Lower lobe of right lung (tissue), 2 donors: Measurements from ENCODE around the gene MRAP. TPM values are rescaled to one million over a fixed set of nuclear protein-coding genes. Genes with fewer than 3 reads are reported as not detected.

Source experiments
- ATAC-seq, 2 donors: fragments of 200-7000 bp; cut with Tn5 transposase; one replicate each; pipeline ENCODE4 v1.9.1; 2020 to 2022; ENCODE audit warnings: mild to moderate bottlenecking in 2 of 2, moderate library complexity in 2 of 2
- DNase-seq: peaks from one replicate; pipeline ENCODE4 v3.0.0-alpha.2; 2020
- H3K27ac ChIP-seq: fragments of 200-600 bp; one replicate; pipeline ENCODE4 v1.8.0; 2022
- H3K27me3 ChIP-seq: fragments of 200-600 bp; one replicate; pipeline ENCODE4 v1.8.0; 2022; ENCODE audit warnings: low read depth
- H3K36me3 ChIP-seq: fragments of 200-600 bp; one replicate; pipeline ENCODE4 v1.8.0; 2022; ENCODE audit warnings: mild to moderate bottlenecking
- H3K4me1 ChIP-seq: fragments of 200-600 bp; one replicate; pipeline ENCODE4 v1.8.0; 2022
- H3K4me3 ChIP-seq: fragments of 200-600 bp; one replicate; pipeline ENCODE4 v1.8.0; 2022; ENCODE audit warnings: mild to moderate bottlenecking
- H3K9me3 ChIP-seq: fragments of 200-600 bp; one replicate; pipeline ENCODE4 v1.8.0; 2022
- CTCF ChIP-seq: fragments of 200-600 bp; IDR thresholded peaks from one replicate; pipeline ENCODE4 v1.8.0; 2022; ENCODE audit warnings: antibody characterized with exemption, mild to moderate bottlenecking
- intact Hi-C: fragments of 100-400 bp; cut with DNase I; formaldehyde crosslinking; loops from one replicate; pipeline ENCODE4 v1.11.0; 2022
- long read RNA-seq: library from polyadenylated mRNA; unstranded; transcript quantifications from one replicate; pipeline ENCODE4 v2.0.0, GENCODE V29; 2021
- total RNA-seq: library from RNA; stranded (reverse); fragmentation: NEBNext Ultra II Directional; extraction: Animal tissue kit (Norgen Biotek cat#: 25700); gene quantifications from one replicate; pipeline ENCODE4 v1.2.1, GENCODE V29; 2021
- donor health status: DM: no; HTN: yes; CAD: no; lungs with severe emphysema.

MRAP gene
- total RNA-seq = not detected
- long read RNA-seq, partial matches to known transcripts = 0 of 3 reads
- long read RNA-seq, other reads (novel, unspliced or antisense) = 2 of 3 reads

DNA sequence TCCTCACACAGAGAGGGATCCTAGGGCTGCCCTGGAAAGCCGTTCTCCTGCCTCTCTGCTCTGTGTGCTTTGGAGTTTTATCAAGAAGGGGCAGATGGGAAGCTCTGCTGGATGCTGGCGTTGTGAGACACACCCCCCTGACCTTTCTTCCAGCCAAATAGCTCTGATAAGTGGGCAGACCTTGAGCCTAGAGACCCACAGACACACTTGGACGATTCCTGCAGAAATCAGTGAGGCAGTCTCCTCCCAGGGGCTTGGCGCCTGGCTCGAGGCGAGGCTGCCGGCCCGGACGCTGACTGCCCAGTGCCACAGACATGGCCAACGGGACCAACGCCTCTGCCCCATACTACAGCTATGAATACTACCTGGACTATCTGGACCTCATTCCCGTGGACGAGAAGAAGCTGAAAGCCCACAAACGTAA is at the start of gene MRAP:
Gene MRAP, plus strand, starts transcription at position 198 of the 424 bp plus-strand sequence. Its CDS starts 117 bp downstream, at position 315.
- Histone ChIP-seq H3K4me1 (no peaks in the 10 kb centered on the region), H3K36me3 (no peaks in the 10 kb centered on the region), H3K9me3 (no peaks in the 10 kb centered on the region), H3K27ac (peak within 1 kb of the TSS; percentile 24), H3K27me3 (no peaks in the 10 kb centered on the region), H3K4me3 (no peak within 1 kb of the TSS)
- intact Hi-C loops = no loop called here
- ATAC-seq (no peak), DNase-seq (no peak)
- no peak for TF ChIP-seq CTCF

- Histone ChIP-seq H3K4me3 (no peak overlapping the region), H3K9me3 (no peaks in the 10 kb centered on the region), H3K27me3 (no peaks in the 10 kb centered on the region), H3K4me1 (no peaks in the 10 kb centered on the region), H3K27ac (no peak overlapping the region), H3K36me3 (no peaks in the 10 kb centered on the region)
- intact Hi-C loops = loop anchor here (10.0 kb wide), 1 partner anchor 385 kb away; no protein-coding TSS in a partner anchor
- no peak for DNase-seq
- no peak for TF ChIP-seq CTCF
- no peak for ATAC-seq
These were observed 49.0 kb upstream of the MRAP start for GRCh38 chr21:32249511-32250280.

DNA sequence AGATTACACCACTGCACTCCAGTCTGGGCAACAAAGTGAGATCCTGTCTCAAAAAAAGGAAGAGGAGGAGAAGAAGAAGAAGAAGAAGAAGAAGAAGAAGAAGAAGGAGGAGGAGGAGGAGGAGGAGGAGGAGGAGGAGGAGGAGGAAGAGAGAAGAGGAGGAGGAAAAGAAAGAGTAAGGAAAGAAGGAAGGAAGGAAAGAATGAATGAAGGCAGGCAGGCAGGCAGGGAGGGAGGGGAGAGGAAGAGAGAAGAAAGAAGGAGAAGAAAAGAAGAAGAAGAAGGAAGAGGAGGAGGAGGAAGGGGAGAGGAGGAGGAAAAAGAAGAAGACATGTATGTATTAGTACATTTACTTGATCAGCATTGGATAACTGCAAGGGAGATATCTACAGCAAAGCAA is 46.5 kb upstream of the MRAP start:
- TF ChIP-seq CTCF = no peak
- ATAC-seq = no peak
- intact Hi-C loops = loop anchor here (10.0 kb wide), 1 partner anchor 387 kb away; no protein-coding TSS in a partner anchor

DNA sequence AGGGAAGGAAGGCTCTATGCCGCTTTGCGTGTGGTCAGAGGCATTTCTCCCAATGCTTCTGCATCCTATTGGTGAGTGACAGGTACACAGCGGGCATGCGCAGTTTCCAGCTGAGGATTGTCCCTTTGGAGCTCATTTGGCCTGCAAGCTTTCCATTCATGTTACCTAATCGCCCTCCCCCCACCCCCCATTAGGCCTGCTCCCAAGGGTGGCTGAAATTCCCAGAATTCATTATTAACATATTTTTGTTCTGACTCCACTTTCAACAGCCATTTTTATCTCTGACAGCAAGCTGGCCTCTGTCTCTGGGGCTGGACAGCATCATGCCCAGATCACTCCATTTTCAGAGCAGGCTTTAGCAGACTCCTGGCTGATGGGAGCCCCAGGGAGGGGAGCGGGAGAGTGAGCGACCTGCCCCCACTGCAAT is 45.4 kb upstream of the MRAP start:
- DNase-seq (no peak), ATAC-seq (peak; percentile 15 to 37)
- H3K27ac ChIP-seq = no peak overlapping the region

More for the DNA sequence above, 46.5 kb upstream of the MRAP start:
- no peak overlapping the region for H3K27ac ChIP-seq
- no peaks in the 10 kb centered on the region for H3K36me3 ChIP-seq
- H3K9me3 ChIP-seq = no peaks in the 10 kb centered on the region
- H3K27me3 ChIP-seq = no peaks in the 10 kb centered on the region
- H3K4me1 ChIP-seq = no peaks in the 10 kb centered on the region
- no peak overlapping the region for H3K4me3 ChIP-seq
- no peak for DNase-seq

GRCh38 chr21:32256251-32256650 is 42.4 kb upstream of the MRAP start:
- Histone ChIP-seq H3K4me1 (peaks cover 10% of the 10 kb centered on the region), H3K27me3 (no peaks in the 10 kb centered on the region), H3K27ac (no peak overlapping the region), H3K4me3 (no peak overlapping the region), H3K9me3 (no peaks in the 10 kb centered on the region), H3K36me3 (no peaks in the 10 kb centered on the region)
- intact Hi-C loops = loop anchor here (10.0 kb wide), 1 partner anchor 391 kb away; no protein-coding TSS in a partner anchor
- TF ChIP-seq CTCF = no peak
- ATAC-seq = no peak
- DNase-seq = no peak

More for the DNA sequence above, 45.4 kb upstream of the MRAP start:
- intact Hi-C loops = loop anchor here (10.0 kb wide), 1 partner anchor 388 kb away; no protein-coding TSS in a partner anchor
- H3K9me3 ChIP-seq = no peaks in the 10 kb centered on the region
- H3K4me3 ChIP-seq = no peak overlapping the region
- peaks cover 7% of the 10 kb centered on the region for H3K4me1 ChIP-seq
- no peaks in the 10 kb centered on the region for H3K27me3 ChIP-seq
- H3K36me3 ChIP-seq = no peaks in the 10 kb centered on the region
- TF ChIP-seq CTCF = no peak
